Forelimb muscle (tissue), 1 donor: Measurements from ENCODE around the gene AGBL5. TPM values are rescaled to one million over a fixed set of nuclear protein-coding genes. Genes with fewer than 3 reads are reported as not detected.
"Not testable (repeated sequence)": the region's sequence is repeated elsewhere in the genome, so short reads cannot be mapped to it uniquely, and the experiment has no call there.

Experiments used
- DNase-seq: peaks from one replicate; pipeline ENCODE4 v3.0.0-alpha.2; 2013; ENCODE audit warnings: low read depth
- polyA plus RNA-seq: library from polyadenylated mRNA; unstranded; fragments of 120-200 nt; gene quantifications from one replicate; pipeline ENCODE4 v1.2.1, GENCODE V29; 2013; ENCODE audit not compliant: insufficient read length

The AGBL5 gene
- polyA plus RNA-seq, 1 donor, result 17.2 TPM

DNA sequence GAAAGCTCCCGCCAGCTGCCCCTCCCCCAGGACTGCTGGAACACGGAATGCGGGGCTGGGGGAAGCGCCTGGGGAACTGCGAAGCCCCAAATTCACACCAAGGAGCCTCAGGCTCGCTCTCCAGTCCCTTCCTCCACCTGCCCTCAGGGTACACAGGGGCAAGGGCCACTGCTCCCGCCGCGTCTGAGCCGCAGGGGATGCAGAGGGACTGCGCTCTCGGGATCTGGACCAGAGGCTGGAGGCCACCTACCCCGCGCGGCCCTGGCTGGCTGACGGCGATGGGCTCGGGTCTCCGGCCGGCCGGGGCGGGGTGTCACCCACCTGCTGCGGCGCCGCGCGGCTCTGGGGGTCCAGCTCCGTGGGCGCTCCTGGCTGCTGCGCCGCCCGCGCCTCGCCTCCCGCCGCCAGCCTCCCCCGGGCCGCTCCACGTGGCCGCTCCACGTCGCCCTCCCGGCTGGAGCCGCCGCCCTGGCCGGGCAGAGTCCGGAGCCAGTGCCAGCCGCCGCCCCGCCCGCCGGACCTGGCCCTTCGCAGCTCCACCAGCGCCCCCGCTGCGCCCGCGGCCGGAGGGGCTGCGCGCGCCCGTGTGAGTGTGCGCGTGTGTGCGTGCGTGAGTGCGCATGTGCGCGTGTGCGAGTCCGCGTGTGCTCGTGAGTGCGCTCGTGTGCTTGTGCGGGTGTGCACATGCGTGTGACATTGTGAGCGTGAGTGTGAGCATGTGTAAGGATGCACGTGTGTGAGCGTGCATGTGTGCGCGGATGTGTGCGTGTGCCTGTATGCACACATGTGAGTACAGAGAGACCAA is 67.3 kb downstream of the AGBL5 start, which contains the start of gene CGREF1:
Gene CGREF1 (minus strand): TSS at position 604 of the 805 bp plus-strand sequence. CDS start 14,762 bp downstream, outside the sequence.
- no peak for DNase-seq

DNA sequence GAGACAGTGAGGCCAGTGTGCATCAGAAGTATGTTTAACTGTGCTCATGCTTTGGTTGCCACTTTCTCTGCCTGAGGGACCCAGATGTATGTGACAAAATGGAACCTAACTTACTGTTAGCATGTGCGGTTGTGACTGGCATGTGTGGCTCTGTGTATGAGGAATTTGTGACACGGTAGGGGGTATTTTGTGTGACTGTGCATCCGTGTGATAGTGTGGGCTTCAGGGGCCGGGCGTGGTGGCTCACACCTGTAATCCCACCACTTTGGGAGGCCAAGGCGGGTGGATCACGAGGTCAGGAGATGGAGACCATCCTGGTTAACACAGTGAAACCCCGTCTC is 67.8 kb downstream of the AGBL5 start:
- DNase-seq, result not testable (repeated sequence)

Other genes starting within 250 kb of the AGBL5 start
- 19.1 TPM for gene DPYSL5, start 203.5 kb upstream of the AGBL5 start, polyA plus RNA-seq
- gene MAPRE3, start 81.0 kb upstream of the AGBL5 start, polyA plus RNA-seq, result 28.0 TPM
- 68.0 TPM for gene TMEM214, start 18.7 kb upstream of the AGBL5 start, polyA plus RNA-seq
- 228 TPM for gene OST4, start 20.0 kb downstream of the AGBL5 start, polyA plus RNA-seq
- gene EMILIN1, start 26.9 kb downstream of the AGBL5 start, polyA plus RNA-seq, result 61.4 TPM
- gene KHK, start 35.1 kb downstream of the AGBL5 start, polyA plus RNA-seq, result 1.9 TPM
- 1.0 TPM for gene CGREF1, start 67.5 kb downstream of the AGBL5 start, polyA plus RNA-seq
- gene ABHD1, start 72.1 kb downstream of the AGBL5 start, polyA plus RNA-seq, result 0.49 TPM
- 35.4 TPM for gene PREB, start 83.0 kb downstream of the AGBL5 start, polyA plus RNA-seq
- not detected for gene PRR30, start 87.7 kb downstream of the AGBL5 start, polyA plus RNA-seq
- 0.49 TPM for gene TCF23, start 97.3 kb downstream of the AGBL5 start, polyA plus RNA-seq
- gene ATRAID, start 160.4 kb downstream of the AGBL5 start, polyA plus RNA-seq, result 85.3 TPM
- gene SLC5A6, start 160.6 kb downstream of the AGBL5 start, polyA plus RNA-seq, result 19.3 TPM
- gene CAD, start 165.7 kb downstream of the AGBL5 start, polyA plus RNA-seq, result 26.9 TPM
- 0.85 TPM for gene SLC30A3, start 211.4 kb downstream of the AGBL5 start, polyA plus RNA-seq
- 0.24 TPM for gene DNAJC5G, start 223.8 kb downstream of the AGBL5 start, polyA plus RNA-seq
- gene TRIM54, start 230.8 kb downstream of the AGBL5 start, polyA plus RNA-seq, result 105 TPM